ENCODE results near the gene HPF1. TPM values are rescaled to one million over a fixed set of nuclear protein-coding genes. Genes with fewer than 3 reads are reported as not detected.

Gene HPF1
- total RNA-seq, 1 donor from 2014 or later: 35.2 TPM

GRCh38 chr4:169770416-169770815, 12.7 kb upstream of the HPF1 start:
- no peak for TF ChIP-seq CTCF (IDR thresholded peaks at IDR 0.05; ENCODE audit: insufficient read depth, low read length, poor library complexity, severe bottlenecking)
- DNase-seq (ENCODE audit: low read depth): no peak
- Histone ChIP-seq H3K36me3 (ENCODE audit: control insufficient read depth, insufficient read depth, low read length) (no peaks in the 10 kb centered on the region), H3K4me3 (ENCODE audit: low read depth, low read length) (no peak overlapping the region), H3K27me3 (ENCODE audit: control insufficient read depth, insufficient read depth, low read length) (peaks cover 10% of the 10 kb centered on the region)

GRCh38 chr4:169768385-169768784, 10.6 kb upstream of the HPF1 start:
- Histone ChIP-seq H3K4me3 (ENCODE audit: low read depth, low read length) (no peak overlapping the region), H3K36me3 (ENCODE audit: control insufficient read depth, insufficient read depth, low read length) (no peaks in the 10 kb centered on the region), H3K27me3 (ENCODE audit: control insufficient read depth, insufficient read depth, low read length) (no peaks in the 10 kb centered on the region)
- DNase-seq (ENCODE audit: low read depth): no peak
- no peak for TF ChIP-seq CTCF (IDR thresholded peaks at IDR 0.05; ENCODE audit: insufficient read depth, low read length, poor library complexity, severe bottlenecking)

- Histone ChIP-seq H3K27me3 (ENCODE audit: control insufficient read depth, insufficient read depth, low read length) (no peaks in the 10 kb centered on the region), H3K36me3 (ENCODE audit: control insufficient read depth, insufficient read depth, low read length) (no peaks in the 10 kb centered on the region), H3K4me3 (ENCODE audit: low read depth, low read length) (no peak overlapping the region)
- DNase-seq (ENCODE audit: low read depth): no peak
- TF ChIP-seq CTCF (IDR thresholded peaks at IDR 0.05; ENCODE audit: insufficient read depth, low read length, poor library complexity, severe bottlenecking): no peak
These were observed 9.0 kb upstream of the HPF1 start for GRCh38 chr4:169766741-169767140.

- no peaks in the 10 kb centered on the region for H3K36me3 ChIP-seq (ENCODE audit: control insufficient read depth, insufficient read depth, low read length)
- H3K27me3 ChIP-seq (ENCODE audit: control insufficient read depth, insufficient read depth, low read length): no peaks in the 10 kb centered on the region
- H3K4me3 ChIP-seq (ENCODE audit: low read depth, low read length): no peak overlapping the region
- no peak for TF ChIP-seq CTCF (IDR thresholded peaks at IDR 0.05; ENCODE audit: insufficient read depth, low read length, poor library complexity, severe bottlenecking)
- DNase-seq (ENCODE audit: low read depth): no peak
These were observed 8.1 kb upstream of the HPF1 start for GRCh38 chr4:169765835-169766234.

GRCh38 chr4:169761846-169762245, 4.1 kb upstream of the HPF1 start:
- no peak for DNase-seq (ENCODE audit: low read depth)
- Histone ChIP-seq H3K36me3 (ENCODE audit: control insufficient read depth, insufficient read depth, low read length) (no peaks in the 10 kb centered on the region), H3K27me3 (ENCODE audit: control insufficient read depth, insufficient read depth, low read length) (no peaks in the 10 kb centered on the region), H3K4me3 (ENCODE audit: low read depth, low read length) (no peak overlapping the region)
- TF ChIP-seq CTCF (IDR thresholded peaks at IDR 0.05; ENCODE audit: insufficient read depth, low read length, poor library complexity, severe bottlenecking): no peak

GRCh38 chr4:169758401-169758962, 738 bp upstream of the HPF1 start:
- DNase-seq (ENCODE audit: low read depth): no peak
- no peak overlapping the region for H3K4me3 ChIP-seq (ENCODE audit: low read depth, low read length)

More at GRCh38 chr4:169758401-169758962, 738 bp upstream of the HPF1 start:
- no peaks in the 10 kb centered on the region for H3K36me3 ChIP-seq (ENCODE audit: control insufficient read depth, insufficient read depth, low read length)
- TF ChIP-seq CTCF (IDR thresholded peaks at IDR 0.05; ENCODE audit: insufficient read depth, low read length, poor library complexity, severe bottlenecking): no peak
- H3K27me3 ChIP-seq (ENCODE audit: control insufficient read depth, insufficient read depth, low read length): no peaks in the 10 kb centered on the region

All from kidney epithelial cell (primary cell).